Rectal smooth muscle tissue (tissue), 1 donor: ENCODE results near the gene NEDD4.
"Not testable (repeated sequence)": the region's sequence is repeated elsewhere in the genome, so short reads cannot be mapped to it uniquely, and the experiment has no call there.

Experiments used
- H3K27ac ChIP-seq: one replicate; pipeline ENCODE4 v1.7.0; 2013; ENCODE audit warnings: low read depth, low read length, inconsistent platforms
- H3K27me3 ChIP-seq: one replicate; pipeline ENCODE4 v1.7.0; 2013; ENCODE audit warnings: low read length; ENCODE audit not compliant: control insufficient read depth, insufficient read depth
- H3K36me3 ChIP-seq: one replicate; pipeline ENCODE4 v1.7.0; 2013; ENCODE audit warnings: low read length; ENCODE audit not compliant: control insufficient read depth, insufficient read depth
- H3K4me1 ChIP-seq: one replicate; pipeline ENCODE4 v1.7.0; 2013; ENCODE audit warnings: low read length; ENCODE audit not compliant: control insufficient read depth, insufficient read depth
- H3K4me3 ChIP-seq: one replicate; pipeline ENCODE4 v1.7.0; 2013; ENCODE audit warnings: low read length
- H3K9ac ChIP-seq: one replicate; pipeline ENCODE4 v1.7.0; 2013; ENCODE audit warnings: low read length

Gene NEDD4

GRCh38 chr15:56028430-56028829 is 35.0 kb upstream of the NEDD4 start:
- H3K36me3 ChIP-seq = no peaks in the 10 kb centered on the region
- H3K4me1 ChIP-seq = no peaks in the 10 kb centered on the region
- H3K27ac ChIP-seq = no peak overlapping the region
- no peaks in the 10 kb centered on the region for H3K27me3 ChIP-seq
- no peak overlapping the region for H3K4me3 ChIP-seq
- no peak overlapping the region for H3K9ac ChIP-seq

- H3K36me3 ChIP-seq, H3K9ac ChIP-seq: not testable (repeated sequence)
Measured at GRCh38 chr15:56023160-56023559, 29.7 kb upstream of the NEDD4 start.

GRCh38 chr15:56019819-56020486 is 26.5 kb upstream of the NEDD4 start:
- H3K27ac ChIP-seq = no peak overlapping the region
- no peak overlapping the region for H3K4me3 ChIP-seq
- H3K27me3 ChIP-seq = no peaks in the 10 kb centered on the region
- H3K4me1 ChIP-seq = no peaks in the 10 kb centered on the region
- H3K9ac ChIP-seq = no peak overlapping the region
- no peaks in the 10 kb centered on the region for H3K36me3 ChIP-seq

More at GRCh38 chr15:56023160-56023559, 29.7 kb upstream of the NEDD4 start:
- not testable (repeated sequence) for H3K27me3 ChIP-seq, H3K4me3 ChIP-seq, H3K4me1 ChIP-seq, H3K27ac ChIP-seq

GRCh38 chr15:56019060-56019793 is 25.8 kb upstream of the NEDD4 start:
- Histone ChIP-seq H3K4me1 (no peaks in the 10 kb centered on the region), H3K36me3 (no peaks in the 10 kb centered on the region), H3K27me3 (no peaks in the 10 kb centered on the region), H3K9ac (no peak overlapping the region), H3K4me3 (no peak overlapping the region), H3K27ac (no peak overlapping the region)

- Histone ChIP-seq H3K9ac (no peak overlapping the region), H3K27me3 (no peaks in the 10 kb centered on the region), H3K4me3 (no peak overlapping the region), H3K36me3 (no peaks in the 10 kb centered on the region), H3K27ac (no peak overlapping the region), H3K4me1 (no peaks in the 10 kb centered on the region)
Measured at GRCh38 chr15:56017920-56018319, 24.5 kb upstream of the NEDD4 start.

GRCh38 chr15:56017511-56017910 is 24.1 kb upstream of the NEDD4 start:
- Histone ChIP-seq H3K36me3 (no peaks in the 10 kb centered on the region), H3K9ac (no peak overlapping the region), H3K4me1 (no peaks in the 10 kb centered on the region), H3K27me3 (no peaks in the 10 kb centered on the region), H3K4me3 (no peak overlapping the region), H3K27ac (no peak overlapping the region)

GRCh38 chr15:56016281-56016680 is 22.9 kb upstream of the NEDD4 start:
- Histone ChIP-seq H3K27ac (no peak overlapping the region), H3K9ac (no peak overlapping the region), H3K4me3 (no peak overlapping the region), H3K27me3 (no peaks in the 10 kb centered on the region), H3K36me3 (no peaks in the 10 kb centered on the region), H3K4me1 (no peaks in the 10 kb centered on the region)

GRCh38 chr15:56014677-56015076 is 21.3 kb upstream of the NEDD4 start:
- H3K27ac ChIP-seq = no peak overlapping the region
- no peak overlapping the region for H3K4me3 ChIP-seq
- no peaks in the 10 kb centered on the region for H3K4me1 ChIP-seq
- no peak overlapping the region for H3K9ac ChIP-seq
- H3K36me3 ChIP-seq = no peaks in the 10 kb centered on the region
- no peaks in the 10 kb centered on the region for H3K27me3 ChIP-seq

GRCh38 chr15:56007053-56007452 is 13.6 kb upstream of the NEDD4 start:
- not testable (repeated sequence) for H3K27me3 ChIP-seq, H3K27ac ChIP-seq, H3K4me3 ChIP-seq, H3K36me3 ChIP-seq, H3K9ac ChIP-seq, H3K4me1 ChIP-seq

GRCh38 chr15:56006371-56006770 is 13.0 kb upstream of the NEDD4 start:
- H3K4me1 ChIP-seq, H3K4me3 ChIP-seq, H3K36me3 ChIP-seq, H3K27ac ChIP-seq, H3K27me3 ChIP-seq, H3K9ac ChIP-seq: not testable (repeated sequence)

GRCh38 chr15:56004281-56004680 is 10.9 kb upstream of the NEDD4 start:
- not testable (repeated sequence) for H3K27ac ChIP-seq, H3K36me3 ChIP-seq, H3K4me3 ChIP-seq, H3K4me1 ChIP-seq, H3K9ac ChIP-seq, H3K27me3 ChIP-seq

- not testable (repeated sequence) for H3K27ac ChIP-seq, H3K4me1 ChIP-seq, H3K9ac ChIP-seq, H3K27me3 ChIP-seq, H3K36me3 ChIP-seq, H3K4me3 ChIP-seq
Measured at GRCh38 chr15:56003777-56004176, 10.4 kb upstream of the NEDD4 start.

GRCh38 chr15:56003277-56003676 is 9.9 kb upstream of the NEDD4 start:
- not testable (repeated sequence) for H3K9ac ChIP-seq, H3K27me3 ChIP-seq, H3K4me3 ChIP-seq, H3K36me3 ChIP-seq, H3K27ac ChIP-seq, H3K4me1 ChIP-seq
